HG03565 (cell line): ENCODE data around the gene TMEM253.

ENCODE experiments used
- ATAC-seq: cut with Tn5 transposase; IDR thresholded peaks from one replicate; pipeline ENCODE4 v1.9.1; 2021; ENCODE audit warnings: mild to moderate bottlenecking, moderate library complexity; ENCODE audit not compliant: unreplicated experiment

TMEM253 gene

DNA sequence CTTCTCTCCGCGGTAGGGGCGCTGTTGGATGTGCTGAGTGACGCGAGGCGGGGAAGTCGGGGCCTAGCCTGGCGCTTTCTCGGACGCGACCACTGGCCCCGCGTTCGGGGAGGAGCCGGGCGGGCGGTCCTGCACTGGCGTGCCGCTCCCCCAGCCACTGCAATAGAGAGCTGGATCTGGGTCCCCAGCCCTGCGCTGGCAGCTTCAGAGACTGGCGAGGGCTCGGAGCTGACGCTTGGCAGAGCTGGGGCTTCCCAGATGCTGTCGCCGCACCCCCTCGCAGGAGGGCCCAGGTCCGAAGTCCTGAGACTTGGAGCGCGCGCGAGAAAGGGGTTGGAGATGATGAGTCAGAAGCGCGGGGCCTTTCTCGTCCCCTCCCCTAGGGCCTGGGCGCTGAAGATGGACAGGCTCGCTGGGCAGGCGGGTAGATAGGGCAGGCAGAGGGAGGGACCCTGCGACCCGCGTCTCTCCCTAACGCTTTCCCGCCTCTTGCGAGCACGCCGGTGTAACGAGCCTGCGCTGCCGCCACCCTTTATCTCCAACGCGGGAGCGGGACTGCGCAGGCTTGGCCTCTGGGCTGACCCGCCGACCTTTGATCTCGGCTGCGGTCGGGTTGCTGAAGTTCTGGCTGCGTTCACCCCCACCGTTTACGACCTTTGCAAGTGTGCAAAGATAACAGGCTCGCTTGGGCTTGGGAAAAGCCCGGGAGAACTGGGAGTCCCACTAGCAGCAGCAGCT lies 3.0 kb downstream of the TMEM253 start:
- peak; percentile 86 for ATAC-seq

DNA sequence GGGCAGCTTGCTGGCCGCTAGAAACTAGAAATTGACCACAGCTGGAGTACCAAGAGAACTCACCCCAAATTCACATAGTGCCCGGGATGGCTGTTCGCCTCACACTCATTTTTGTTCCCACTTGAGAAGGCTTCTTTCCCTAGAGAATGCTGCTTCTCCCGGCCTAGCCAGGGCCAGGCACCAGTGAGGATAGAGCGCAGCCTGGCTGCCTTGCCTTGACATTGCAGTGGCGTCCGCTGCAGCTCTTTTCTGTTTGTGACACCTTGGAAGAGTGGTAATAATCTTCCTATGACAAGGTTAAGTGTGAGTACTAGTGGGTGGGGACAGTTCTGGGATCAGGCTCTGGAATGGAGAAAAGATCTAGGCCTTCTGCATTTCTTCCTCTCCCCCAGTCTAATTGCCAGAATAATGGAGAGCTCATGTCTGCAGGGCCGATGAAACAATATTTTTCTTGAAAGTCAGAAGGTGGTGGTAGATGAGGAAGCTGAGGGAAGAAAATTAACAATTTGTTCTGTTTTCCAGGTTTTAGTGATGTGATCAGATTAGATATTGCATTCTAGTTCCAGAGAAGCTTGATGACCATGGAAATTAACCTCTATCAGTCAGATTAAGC lies 3.7 kb downstream of the TMEM253 start:
- ATAC-seq = peak; percentile 28

DNA sequence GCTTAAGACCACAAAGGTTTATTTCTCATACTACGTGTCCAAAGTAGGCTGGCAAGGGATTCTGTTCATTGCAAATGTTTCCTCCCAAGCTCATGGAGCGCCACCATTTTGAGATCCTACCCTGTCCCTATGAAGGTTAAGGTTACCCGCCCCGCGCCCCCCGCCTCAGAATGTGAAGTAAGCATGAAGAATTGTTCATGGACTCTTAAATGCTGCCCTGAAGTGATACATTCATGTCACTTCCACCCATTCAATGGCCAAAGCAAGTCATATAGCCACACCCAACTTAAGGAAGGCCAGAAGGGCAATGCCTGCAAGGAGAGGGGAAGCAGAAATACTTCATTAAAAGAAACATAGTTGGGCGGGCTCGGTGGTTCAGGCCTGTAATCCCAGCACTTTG lies 4.2 kb downstream of the TMEM253 start:
- no peak for ATAC-seq

DNA sequence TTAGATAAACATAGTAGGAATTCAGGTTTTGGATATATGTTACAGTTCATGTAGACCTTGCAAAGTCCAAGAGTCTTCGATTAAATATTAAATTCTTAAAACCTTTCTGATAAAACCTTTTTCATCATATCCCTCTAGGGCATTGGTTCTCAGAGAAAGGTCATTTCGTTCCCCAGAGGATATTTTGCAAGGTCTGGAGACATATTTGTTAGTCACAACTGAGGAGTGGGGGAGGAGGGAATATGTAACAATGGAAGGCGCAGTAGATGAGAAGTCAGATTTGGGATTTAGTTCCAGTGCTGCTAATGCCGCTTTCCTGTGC lies 5.3 kb downstream of the TMEM253 start:
- no peak for ATAC-seq

DNA sequence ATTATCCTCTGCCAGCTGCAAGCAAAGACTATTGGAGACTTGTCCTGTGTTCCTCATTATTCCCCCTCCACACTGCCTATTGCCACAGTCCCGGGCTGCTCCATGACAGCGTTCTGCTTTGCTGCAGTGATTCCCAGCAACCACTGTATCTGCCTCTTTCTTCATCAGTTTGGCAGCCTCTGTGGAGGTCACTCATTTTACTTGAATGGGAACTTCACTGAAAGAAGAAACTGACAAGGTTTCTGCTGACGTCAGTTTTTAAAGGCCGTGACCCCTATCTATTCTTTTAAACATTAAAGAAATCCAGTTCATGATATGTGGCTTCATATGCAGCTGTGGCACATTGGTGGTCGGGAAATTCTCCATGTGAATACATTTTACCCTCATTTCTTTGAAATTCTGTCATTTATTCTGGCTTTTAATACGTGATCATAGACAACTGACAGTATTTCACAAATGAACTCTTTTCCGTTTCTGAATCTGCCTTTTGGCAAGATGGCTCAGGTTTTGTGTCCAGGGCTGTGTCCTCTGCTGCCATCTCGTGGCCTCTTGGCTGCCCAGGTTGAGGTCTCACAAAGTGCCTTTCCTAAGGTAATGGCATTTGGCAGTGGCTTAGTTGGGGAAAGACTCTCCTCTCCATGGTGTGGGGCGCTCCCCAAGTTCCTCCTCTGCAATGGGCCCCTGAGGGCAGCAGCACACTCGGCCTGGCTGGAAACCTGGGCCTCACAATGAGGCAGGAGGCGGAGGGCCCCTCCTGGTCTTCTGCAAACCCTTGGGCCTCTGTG lies 5.8 kb downstream of the TMEM253 start:
- no peak for ATAC-seq

DNA sequence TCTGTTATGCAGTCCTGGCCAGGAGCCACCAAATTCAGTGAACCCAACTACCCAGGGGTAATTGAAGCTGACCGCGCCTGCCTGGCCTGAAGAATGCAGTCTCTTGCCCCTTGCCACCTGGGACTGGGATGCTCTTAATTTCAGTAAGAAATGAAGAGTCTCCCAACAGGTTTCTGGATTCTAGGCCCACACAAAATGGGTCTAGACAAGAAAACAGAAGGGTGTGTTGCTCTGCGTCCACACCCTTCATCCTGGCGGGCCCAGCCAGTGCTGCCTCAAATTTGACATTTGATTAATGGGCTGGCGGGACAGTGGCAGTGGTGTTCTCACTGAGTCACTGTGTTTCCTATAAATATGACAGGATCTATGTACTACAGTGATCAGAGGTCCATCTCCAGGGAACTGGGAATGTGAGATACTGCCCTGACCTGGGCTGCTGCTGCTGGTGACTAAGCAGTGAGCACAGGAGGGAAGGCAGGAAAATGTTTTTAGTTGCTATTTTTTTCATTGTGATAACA lies 6.5 kb downstream of the TMEM253 start:
- ATAC-seq = no peak

DNA sequence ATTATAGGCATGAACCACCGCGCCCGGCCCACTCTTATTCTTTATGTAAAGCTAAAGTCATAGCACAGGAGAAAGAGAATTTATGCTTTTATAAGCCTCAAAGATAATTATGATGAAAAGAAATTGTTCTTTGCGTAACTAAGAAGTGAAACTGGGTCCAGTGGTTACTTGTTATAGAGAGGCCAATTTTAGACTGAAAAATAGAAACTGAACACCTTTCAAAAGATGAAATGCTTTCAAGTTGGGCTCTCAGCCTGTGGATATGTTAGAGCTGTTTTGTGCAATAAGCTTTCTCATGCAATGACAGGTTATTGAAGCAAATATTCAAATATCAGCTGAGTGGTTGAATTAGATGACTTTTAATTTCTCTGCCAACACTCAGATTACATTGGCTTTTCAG lies 7.9 kb downstream of the TMEM253 start:
- ATAC-seq = no peak

DNA sequence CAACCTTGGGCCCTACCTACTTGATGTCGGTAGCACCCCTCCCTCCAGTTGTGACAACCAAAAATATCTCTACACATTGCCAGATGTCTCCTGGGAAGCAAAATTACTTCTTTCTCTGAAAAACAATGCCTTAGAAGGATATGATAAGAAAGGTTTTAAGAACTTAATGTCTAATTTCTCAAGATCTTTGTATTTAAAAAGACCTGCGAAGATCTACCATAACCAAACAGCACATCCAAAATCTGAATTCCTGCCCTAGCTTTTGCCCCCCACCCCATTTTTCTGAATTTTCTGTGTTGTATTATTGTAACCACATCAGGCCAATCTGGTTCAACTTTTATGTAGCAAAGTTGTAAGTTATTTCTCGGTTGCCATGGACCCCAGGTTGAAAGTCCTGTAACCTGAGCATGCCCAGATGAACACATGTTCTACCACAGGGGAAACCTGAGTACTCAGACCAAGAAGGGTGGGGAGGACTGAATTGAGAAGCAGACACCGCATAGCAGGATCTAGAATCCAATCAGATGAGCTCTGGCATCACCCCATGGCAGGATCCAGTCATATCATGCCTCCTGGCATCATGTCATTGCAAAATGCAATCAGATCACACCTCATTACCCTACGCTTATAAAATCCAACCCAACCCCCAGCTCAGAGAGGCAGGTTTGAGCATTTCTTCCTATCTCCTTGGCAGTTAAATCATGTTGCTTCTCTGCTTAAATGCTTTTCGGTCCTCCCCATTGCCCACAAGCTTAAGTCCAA lies 8.7 kb downstream of the TMEM253 start:
- peak; percentile 58 for ATAC-seq

DNA sequence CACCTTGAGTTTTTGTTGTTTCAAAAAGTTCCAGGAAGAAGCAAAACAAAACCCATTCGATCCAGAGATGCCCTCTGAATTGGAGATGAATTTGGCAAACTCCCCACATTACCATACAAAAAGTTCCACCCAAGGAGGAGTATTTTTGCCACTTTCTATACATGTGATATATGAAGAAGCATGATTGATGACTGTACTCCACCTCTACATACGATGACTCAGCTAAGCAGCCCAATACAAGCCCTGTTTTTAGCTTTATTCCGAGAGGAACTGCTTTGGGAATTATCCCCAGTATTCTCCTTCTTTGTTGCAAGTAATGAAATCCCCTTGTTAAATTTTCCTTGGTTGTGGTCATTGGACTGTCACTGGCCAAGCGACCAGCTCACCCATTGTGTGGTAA lies 11.4 kb downstream of the TMEM253 start:
- ATAC-seq = no peak

DNA sequence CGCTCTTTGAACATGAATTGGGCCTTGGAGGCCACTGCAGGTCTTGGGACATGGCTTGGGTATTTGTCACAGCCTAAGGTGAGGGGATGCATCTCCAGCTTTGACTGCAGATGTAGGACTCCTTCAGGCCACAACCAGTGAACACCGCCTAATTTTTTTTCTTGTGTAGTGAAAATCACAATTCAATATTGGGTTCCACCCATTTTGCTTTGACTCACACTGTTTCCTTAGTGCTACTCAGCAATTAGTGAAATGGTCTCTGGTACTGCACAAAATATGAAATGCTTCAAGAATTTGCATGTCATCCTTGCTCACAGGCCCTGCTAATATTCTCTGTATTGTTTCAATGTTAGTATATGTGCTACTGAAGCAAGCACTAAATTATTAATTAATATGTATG lies 12.5 kb downstream of the TMEM253 start:
- no peak for ATAC-seq

DNA sequence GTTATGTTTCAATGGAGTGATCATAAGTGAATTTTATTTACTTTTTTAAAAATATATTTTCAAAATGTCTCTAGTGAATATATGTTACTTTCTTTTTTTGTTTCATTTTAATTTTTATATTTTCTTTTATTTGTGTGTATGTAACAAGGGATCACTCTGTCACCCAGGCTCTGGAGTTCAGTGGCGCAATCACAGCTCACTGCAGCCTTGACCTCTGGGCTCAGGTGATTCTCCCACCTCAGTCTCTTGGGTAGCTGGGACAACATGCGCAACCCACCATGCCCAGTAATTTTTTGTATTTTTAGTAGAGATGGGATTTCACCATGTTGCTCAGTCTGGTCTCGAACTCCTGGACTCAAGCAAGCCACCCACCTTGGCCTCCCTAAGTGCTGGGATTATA lies 18.1 kb downstream of the TMEM253 start:
- no peak for ATAC-seq

DNA sequence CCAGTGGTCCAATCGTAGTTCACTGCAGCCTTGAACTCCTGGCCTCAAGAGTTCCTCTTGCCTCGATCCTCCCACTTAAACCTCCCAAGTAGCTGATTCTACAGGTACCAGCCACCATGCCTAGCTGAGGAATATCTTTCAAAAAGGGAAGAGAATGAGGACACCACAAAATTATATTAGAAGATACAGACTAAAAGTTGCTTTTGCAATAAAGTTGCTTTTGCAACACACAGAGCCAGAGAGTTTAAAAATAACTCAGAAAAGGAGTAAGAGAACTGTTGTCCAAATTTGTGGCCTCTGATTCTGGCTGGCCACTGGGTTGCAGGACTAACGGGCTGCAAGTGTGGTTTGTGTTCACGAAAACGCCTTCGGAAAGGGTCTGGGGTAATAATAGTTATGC lies 19.8 kb downstream of the TMEM253 start:
- ATAC-seq = no peak

DNA sequence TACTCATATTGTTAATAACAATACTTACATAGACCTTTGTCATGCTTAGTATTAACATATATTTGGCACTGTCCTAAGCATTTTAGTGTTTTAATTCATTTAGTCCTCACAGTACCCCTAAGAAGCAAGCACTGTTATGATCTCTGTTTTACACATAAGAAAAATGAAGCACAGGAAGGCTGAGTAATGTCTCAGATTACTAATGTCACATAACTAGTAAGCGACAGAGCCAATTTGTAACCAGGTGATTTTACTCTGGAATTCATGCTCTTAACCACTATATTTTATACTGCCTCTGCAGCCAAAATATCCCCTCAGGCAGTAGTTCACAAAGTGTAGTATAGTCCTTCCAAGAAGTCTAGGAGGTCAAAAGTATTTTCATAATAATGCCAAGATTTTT lies 20.3 kb downstream of the TMEM253 start:
- ATAC-seq = no peak

DNA sequence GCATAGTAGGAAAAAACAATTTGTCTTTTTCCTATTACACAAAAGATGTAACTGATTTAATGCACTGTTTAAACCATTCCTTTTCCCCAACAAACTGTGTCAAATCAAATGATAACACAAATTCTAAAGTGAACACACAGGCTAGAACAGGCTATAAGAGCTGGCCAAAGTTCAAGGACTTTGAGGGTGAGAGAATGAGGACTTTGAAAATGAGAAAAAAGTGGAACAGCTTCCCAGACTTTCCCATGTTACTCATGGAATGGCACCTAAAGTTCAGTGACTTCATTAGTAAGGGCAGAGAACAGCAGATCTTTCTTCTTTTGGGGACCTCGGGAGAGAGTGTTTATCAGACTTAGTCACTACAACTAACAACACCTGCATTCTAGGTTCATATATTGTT lies 22.6 kb downstream of the TMEM253 start:
- no peak for ATAC-seq

DNA sequence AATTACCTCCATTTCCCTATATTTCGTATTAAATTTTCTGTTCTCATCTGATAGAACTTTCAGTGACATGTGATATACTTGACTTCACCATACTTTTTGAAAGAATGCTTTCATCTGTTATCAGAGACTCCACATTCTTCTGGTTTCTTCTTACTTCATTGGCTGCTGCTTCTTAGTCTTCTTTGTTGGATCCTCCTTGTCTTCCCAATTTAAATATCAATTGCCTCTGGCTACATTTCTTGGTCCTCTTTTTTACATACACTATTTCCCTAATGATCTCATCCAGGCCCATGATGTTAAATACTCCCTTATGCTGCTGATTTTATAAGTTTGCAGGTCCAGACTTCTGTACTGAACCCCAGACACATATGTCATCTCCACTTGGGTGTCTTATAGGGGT lies 33.0 kb downstream of the TMEM253 start:
- no peak for ATAC-seq

DNA sequence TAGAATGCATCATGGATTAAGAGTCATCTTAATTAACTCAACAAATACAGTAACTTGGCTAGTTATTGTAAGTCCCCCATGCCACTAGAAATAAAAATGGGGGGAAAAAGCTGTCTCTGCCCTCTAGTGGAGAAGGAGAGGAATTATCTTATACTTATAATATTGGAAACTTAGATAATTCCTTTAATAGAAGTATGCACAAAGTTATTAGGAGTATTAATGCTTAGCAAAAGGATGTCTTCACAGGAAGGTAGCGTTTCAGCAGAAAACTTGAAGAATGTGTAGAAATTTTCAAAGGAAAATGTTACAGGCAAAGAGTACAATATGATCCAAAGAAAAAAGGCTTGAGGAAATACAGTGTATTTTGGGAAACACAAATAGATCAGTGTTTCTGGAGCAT lies 35.2 kb downstream of the TMEM253 start:
- no peak for ATAC-seq

DNA sequence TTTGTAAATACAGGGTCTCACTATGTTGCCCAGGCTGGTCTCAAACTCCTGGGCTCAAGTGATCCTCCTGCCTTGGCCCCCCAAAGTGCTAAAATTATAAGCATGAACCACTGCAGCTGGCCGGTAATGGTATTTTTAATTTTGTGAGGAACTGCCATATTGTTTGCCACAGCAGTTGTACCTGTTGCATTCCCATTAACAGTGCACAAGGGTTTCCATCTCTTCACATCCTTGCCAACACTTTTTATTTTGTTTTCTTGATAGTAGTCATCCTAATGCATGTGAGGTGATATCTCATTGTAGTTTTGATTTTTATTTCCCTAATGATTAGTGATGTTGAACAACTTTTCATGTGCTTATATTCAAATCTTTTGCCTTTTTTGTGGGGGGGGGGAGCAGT lies 41.5 kb downstream of the TMEM253 start:
- ATAC-seq = no peak

DNA sequence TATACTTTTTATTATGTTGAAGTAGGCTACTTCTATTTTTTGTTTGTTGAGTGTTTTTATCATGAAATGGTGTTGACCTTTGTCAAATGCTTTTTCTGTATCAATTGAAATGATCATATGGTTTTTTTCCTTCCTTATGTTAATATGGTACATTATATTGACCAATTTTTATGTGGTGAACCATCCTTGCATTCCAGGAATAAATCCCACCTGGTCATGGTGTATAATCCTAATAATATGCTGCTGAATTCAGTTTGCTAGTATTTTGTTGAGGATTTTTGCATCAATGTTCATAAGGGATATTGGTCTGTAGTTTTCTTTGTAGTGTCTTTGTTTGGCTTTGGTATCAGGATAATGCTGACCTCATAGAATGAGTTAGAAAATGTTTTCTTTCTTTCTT lies 44.6 kb downstream of the TMEM253 start:
- ATAC-seq = no peak

DNA sequence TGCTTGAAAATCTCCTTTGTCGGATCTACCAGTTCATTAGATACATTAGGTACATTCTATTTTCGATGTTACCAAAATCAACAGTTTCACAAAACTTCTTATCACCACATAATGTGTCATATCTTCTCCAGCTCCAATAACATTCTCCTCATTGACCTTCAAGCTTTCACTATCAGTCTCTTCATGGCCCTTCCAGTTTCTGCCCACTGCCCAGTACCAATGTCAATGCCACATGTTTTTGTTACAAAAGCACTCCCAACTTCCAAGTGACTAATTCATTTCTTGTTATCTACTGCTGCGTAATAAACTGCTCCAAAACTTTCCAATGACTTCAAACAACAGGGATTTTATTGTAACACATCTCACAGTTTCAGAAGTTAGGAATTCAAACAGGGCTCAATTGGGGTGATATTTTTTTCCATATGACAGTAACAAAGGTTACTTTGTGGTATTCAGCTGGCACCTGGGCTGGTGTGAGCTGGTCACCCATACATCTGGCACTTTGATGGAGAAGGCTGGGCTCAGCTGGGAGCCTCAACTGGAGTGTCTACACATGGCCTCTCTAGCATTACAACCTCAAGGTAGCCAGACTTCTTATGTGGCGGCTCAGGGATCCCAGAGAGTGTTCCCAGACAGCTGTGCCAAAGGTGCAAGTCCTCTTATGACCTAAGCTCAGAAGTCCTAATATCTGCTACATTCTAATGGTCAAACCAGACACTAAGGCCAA lies 48.9 kb downstream of the TMEM253 start:
- ATAC-seq = no peak
